H1 (cell line): Measurements from ENCODE around the gene RADIL.

Experiments used
- CHD2 ChIP-seq: IDR thresholded peaks from 2 replicates; pipeline ENCODE4 v1.6.1; 2012; ENCODE audit warnings: low read length, improper control_type of control experiment
- CHD7 ChIP-seq: fragments of 300-600 bp; sonication (generic); IDR thresholded peaks from 2 replicates; pipeline ENCODE4 v1.7.1; 2012; ENCODE audit warnings: low read length, moderate library complexity, mild to moderate bottlenecking, inconsistent platforms; ENCODE audit not compliant: insufficient replicate concordance
- CTCF ChIP-seq, 3 experiments: IDR thresholded peaks; 1 replicate in 2 of 3; 2 replicates in 1 of 3; pipeline versions ENCODE4 v1.5.1 to v1.6.1; 2011; ENCODE audit warnings: low read length in 3 of 3, mild to moderate bottlenecking in 3 of 3, inconsistent platforms in 2 of 3, low read depth in 1 of 3, moderate library complexity in 1 of 3; ENCODE audit not compliant: insufficient read depth in 1 of 3; ENCODE audit errors: control extremely low read depth in 1 of 3
- EP300 ChIP-seq, 2 experiments: IDR thresholded peaks; 1 replicate in 1 of 2; 2 replicates in 1 of 2; pipeline ENCODE4 v1.6.1; 2011 to 2012; ENCODE audit warnings: low read depth in 2 of 2, low read length in 2 of 2, mild to moderate bottlenecking in 2 of 2, borderline replicate concordance in 1 of 2, inconsistent platforms in 1 of 2, moderate library complexity in 1 of 2
- EZH2 ChIP-seq: fragments of 200-600 bp; sonication (generic); IDR thresholded peaks from 2 replicates; pipeline ENCODE4 v1.7.1; 2012; ENCODE audit warnings: low read depth, mild to moderate bottlenecking, moderate library complexity, low read length, inconsistent platforms; ENCODE audit not compliant: severe bottlenecking
- FOSL1 ChIP-seq: IDR thresholded peaks from 2 replicates; pipeline ENCODE4 v1.6.1; 2011; ENCODE audit warnings: mild to moderate bottlenecking, low read depth, low read length, moderate library complexity; ENCODE audit not compliant: insufficient read depth
- GTF2F1 ChIP-seq: IDR thresholded peaks from 2 replicates; pipeline ENCODE4 v1.6.1; 2012; ENCODE audit warnings: low read depth, low read length, improper control_type of control experiment, borderline replicate concordance
- JUN ChIP-seq: IDR thresholded peaks from 2 replicates; pipeline ENCODE4 v1.6.1; 2011; ENCODE audit warnings: low read depth, mild to moderate bottlenecking, improper control_type of control experiment, low read length
- PHF8 ChIP-seq: fragments of 200-600 bp; sonication (generic); conservative IDR thresholded peaks from 2 replicates; pipeline ENCODE4 v1.7.1; 2012; ENCODE audit warnings: low read depth, mild to moderate bottlenecking, inconsistent platforms, low read length, moderate library complexity
- POLR2A ChIP-seq, 2 experiments: IDR thresholded peaks; 1 replicate in 1 of 2; 2 replicates in 1 of 2; pipeline ENCODE4 v1.6.1; 2011; ENCODE audit warnings: low read depth in 2 of 2, low read length in 2 of 2, mild to moderate bottlenecking in 2 of 2; ENCODE audit errors: control extremely low read depth in 1 of 2
- RAD21 ChIP-seq, 2 experiments: IDR thresholded peaks in 1 of 2; conservative IDR thresholded peaks in 1 of 2; 2 replicates each; pipeline ENCODE4 v1.6.1; 2011; ENCODE audit warnings: low read depth in 2 of 2, low read length in 2 of 2, improper control_type of control experiment in 1 of 2, inconsistent platforms in 1 of 2, mild to moderate bottlenecking in 1 of 2, moderate library complexity in 1 of 2
- TAF1 ChIP-seq: IDR thresholded peaks from 2 replicates; pipeline ENCODE4 v1.6.1; 2011; ENCODE audit warnings: mild to moderate bottlenecking, low read depth, low read length

DNA sequence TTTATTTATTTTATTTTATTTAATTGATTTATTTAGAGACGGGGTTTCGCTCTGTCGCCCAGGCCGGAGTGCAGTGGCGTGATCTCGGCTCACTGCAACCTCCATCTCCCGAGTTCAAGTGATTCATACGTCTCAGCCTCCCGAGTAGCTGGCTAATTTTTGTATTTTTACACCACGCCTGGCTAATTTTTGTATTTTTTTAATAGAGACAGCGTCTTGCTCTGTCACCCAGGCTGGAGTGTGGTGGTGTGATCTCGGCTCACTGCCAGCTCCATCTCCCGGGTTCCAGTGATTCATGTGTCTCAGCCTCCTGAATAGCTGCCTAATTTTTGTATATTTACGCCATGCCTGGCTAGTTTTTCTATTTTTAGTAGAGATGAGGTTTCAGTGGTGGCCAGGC, 73.8 kb downstream of the RADIL start:
- TF ChIP-seq POLR2A (IDR thresholded peaks at IDR 0.05; ENCODE audit: control extremely low read depth in 1 of 2, low read depth in 2 of 2, low read length in 2 of 2) = no peak
- TF ChIP-seq CTCF (IDR thresholded peaks at IDR 0.05; ENCODE audit: control extremely low read depth in 1 of 3, insufficient read depth in 1 of 3, low read depth in 1 of 3, low read length in 3 of 3) = no peak
- no peak for TF ChIP-seq EZH2
- TF ChIP-seq GTF2F1 = no peak
- no peak for TF ChIP-seq PHF8
- no peak for TF ChIP-seq TAF1
- no peak for TF ChIP-seq EP300 (IDR thresholded peaks at IDR 0.05; ENCODE audit: borderline replicate concordance in 1 of 2, low read depth in 2 of 2, low read length in 2 of 2)
- TF ChIP-seq CHD7 = no peak
- TF ChIP-seq RAD21 (IDR thresholded peaks at IDR 0.05 in 1 of 2, conservative IDR thresholded peaks at IDR 0.05 in 1 of 2; ENCODE audit: low read depth in 2 of 2, low read length in 2 of 2) = no peak
- no peak for TF ChIP-seq FOSL1
- no peak for TF ChIP-seq JUN
- no peak for TF ChIP-seq CHD2
